DMS153 (cell line): ENCODE data around the gene PDCL2.
"Not testable (repeated sequence)": the region's sequence is repeated elsewhere in the genome, so short reads cannot be mapped to it uniquely, and the experiment has no call there.

Source experiments
- DNase-seq: peaks from one replicate; lab custom pipeline; 2025; lab: John Stamatoyannopoulos, UW

Gene PDCL2

GRCh38 chr4:55588160-55588559 lies 3.9 kb downstream of the PDCL2 start:
- DNase-seq, result no peak

DNA sequence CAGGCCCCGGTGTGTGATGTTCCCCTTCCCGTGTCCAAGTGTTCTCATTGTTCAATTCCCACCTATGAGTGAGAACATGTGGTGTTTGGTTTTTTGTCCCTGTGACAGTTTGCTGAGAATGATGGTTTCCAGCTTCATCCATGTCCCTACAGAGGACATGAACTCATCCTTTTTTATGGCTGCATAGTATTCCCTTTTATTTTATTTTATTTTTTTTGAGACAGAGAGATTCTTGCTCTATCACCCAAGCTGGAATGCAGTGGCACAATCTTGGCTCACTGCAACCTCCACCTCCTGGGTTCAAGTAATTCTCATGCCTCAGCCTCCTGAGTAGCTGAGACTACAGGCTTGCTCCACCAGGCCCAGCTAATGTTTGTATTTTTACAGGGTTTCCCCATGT lies 9.3 kb downstream of the PDCL2 start:
- DNase-seq, result not testable (repeated sequence)

- DNase-seq, result no peak
These were observed 13.6 kb downstream of the PDCL2 start for GRCh38 chr4:55578341-55579010.

GRCh38 chr4:55575513-55575912 lies 16.5 kb downstream of the PDCL2 start:
- DNase-seq, result no peak

GRCh38 chr4:55574252-55574651 lies 17.8 kb downstream of the PDCL2 start:
- DNase-seq, result no peak

DNA sequence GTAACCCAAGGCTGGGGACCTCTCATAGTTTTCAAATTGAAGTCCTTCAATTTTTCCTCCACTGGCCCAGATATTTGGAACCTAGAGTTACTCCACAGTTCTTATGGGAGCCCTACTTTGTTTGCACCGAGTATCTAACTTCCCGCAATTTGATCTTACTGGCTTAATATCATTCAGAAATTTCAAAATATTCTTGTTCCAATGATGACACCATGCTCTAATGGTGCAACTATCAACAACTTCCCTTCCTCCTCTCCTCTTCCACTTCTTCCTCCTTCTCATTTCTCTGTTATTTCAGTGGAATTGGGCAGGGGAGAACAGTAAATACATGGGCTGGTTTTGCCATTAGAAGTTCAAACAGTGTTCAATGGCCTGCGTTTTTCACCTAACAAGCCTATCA lies 20.2 kb downstream of the PDCL2 start:
- DNase-seq, result no peak

GRCh38 chr4:55568905-55569504 lies 23.0 kb downstream of the PDCL2 start:
- no peak for DNase-seq

DNA sequence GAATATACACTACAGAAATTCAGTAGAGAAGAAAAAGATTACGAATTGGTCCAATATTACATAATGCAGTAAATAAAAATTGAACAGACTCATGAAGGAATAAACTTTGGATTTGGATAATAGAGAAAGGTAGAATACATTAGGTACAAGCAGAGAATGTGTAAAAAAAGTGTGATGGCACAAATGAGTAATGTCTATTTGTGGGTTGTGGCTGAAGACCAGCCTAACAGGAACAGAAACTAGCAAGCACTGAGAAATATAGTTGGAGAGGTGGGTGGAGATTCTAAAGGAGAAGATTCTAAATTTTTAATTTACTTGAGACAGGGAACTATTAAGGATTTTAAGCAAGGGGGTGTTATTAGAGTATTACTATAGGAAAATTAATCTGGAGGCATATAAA lies 30.2 kb downstream of the PDCL2 start:
- no peak for DNase-seq

- DNase-seq, result no peak
These were observed 31.9 kb downstream of the PDCL2 start for GRCh38 chr4:55560096-55560495.

- DNase-seq, result no peak
These were observed 37.5 kb downstream of the PDCL2 start for GRCh38 chr4:55554453-55555030.

GRCh38 chr4:55553441-55554201 lies 38.4 kb downstream of the PDCL2 start:
- DNase-seq, result no peak

DNA sequence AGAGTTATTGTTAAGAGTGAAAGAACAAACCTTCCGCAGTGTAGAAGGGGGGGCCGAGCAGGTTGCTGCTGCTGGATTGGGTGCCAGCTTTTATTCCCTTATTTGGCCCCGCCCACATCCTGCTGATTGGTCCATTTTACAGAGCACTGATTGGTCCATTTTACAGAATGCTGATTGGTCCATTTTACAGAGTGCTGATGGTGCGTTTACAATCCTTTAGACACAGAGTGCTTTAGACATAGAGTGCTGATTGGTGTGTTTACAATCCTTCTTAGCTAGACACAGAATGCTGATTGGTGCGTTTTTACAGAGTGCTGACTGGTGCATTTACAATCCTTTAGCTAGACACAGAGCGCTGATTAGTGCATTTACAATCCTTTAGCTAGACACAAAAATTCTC lies 40.1 kb downstream of the PDCL2 start:
- not testable (repeated sequence) for DNase-seq

GRCh38 chr4:55549888-55550287 lies 42.2 kb downstream of the PDCL2 start:
- no peak for DNase-seq

GRCh38 chr4:55547918-55548317 lies 44.1 kb downstream of the PDCL2 start:
- DNase-seq, result no peak

- no peak for DNase-seq
These were observed 44.6 kb downstream of the PDCL2 start for GRCh38 chr4:55547466-55547770.

GRCh38 chr4:55546756-55547465 lies 45.1 kb downstream of the PDCL2 start, which contains the start of gene CLOCK:
CLOCK (minus strand) TSS chr4:55546909; CDS start chr4:55482785, 64,124 bp downstream.
- peak; percentile 80 for DNase-seq

DNA sequence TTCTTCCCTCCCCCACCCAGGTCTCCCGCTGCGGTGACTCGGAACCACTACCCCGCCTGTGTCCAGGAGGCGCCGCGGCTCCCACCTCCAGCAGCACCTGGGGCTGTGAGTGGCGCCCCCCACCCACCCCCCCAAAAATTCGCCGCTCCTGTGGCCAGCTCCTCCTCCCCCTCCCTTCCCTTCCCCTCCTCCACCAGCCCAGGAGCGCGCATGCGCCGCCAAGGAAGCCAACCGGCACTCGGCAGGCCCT lies 45.6 kb downstream of the PDCL2 start:
- DNase-seq, result no peak

DNA sequence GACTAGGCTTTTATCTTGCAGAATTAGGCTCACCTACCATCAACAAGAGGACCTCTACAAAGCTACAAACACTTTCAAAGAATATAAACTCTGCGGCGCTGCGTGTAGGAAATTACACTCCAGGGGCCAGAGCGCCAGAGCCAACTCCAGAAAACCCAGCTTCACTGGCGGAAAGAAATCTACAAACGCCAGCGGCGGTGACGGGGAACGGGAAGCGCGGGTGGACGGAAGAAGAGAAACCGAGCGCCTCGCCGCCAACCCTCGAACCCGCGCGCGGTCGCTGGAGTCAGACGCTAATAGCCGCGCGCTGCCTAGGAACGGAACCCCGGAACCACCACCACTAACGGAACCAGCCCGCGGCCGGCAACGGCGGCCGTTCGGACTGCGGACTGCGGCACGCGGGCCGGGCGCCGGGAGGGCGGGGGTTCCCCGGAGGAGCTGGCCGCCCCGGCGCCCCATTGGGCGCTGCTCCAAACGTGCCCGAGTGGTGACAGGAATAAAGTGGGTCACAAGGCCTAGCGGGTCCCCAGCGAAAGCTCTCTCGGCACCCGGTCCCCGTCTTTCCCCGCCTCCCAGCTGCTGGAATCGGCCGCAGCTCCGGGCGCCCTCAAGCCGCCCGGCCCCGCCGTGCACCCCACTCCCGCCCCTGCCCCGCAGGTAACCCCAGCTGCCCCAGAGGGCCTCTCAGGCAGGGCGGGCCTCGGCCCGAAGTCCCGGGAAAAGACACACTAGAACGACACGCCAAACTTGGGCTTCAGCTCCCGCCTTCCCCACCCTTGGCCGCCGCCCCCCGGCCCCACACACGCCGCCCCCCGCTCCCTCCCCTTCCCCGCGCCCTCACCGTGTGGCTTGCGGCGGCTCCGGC lies 46.2 kb downstream of the PDCL2 start:
- DNase-seq, result peak; percentile 31

DNA sequence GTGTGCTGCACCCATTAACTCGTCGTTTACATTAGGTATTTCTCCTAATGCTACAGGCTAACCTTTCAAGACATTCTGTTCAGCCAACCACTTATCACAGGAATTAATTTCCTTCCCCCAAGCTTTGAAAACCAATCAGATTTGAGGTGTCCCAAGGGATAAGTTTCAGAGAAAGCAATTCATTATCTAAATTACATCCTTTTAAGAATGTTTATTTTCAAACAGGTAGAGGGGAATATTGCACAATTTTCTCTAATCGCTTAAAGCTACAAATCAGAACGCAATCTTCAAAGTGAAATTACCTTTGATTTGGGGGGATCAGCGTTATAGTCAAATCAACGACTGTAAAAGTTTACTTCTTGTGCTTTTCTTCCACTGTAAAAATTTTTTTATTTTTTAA lies 46.9 kb downstream of the PDCL2 start:
- peak; percentile 4 for DNase-seq

DNA sequence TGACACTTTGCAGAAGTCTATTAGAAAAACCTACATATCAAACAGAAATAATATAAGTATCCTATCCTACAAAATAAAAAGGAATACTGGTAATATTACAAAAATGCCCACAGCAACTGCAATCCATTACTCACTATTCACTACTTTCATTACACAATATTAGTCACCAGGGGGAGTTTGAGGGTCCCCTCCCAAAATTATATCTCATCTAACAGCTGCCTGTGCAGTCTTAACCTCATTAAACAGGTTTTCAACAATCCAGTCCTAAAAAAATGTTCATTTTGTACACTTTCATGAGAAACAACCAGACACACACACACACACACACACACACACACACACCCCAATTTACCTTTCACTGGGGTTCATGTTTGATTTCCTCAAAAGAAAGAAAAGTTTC lies 48.2 kb downstream of the PDCL2 start:
- no peak for DNase-seq

DNA sequence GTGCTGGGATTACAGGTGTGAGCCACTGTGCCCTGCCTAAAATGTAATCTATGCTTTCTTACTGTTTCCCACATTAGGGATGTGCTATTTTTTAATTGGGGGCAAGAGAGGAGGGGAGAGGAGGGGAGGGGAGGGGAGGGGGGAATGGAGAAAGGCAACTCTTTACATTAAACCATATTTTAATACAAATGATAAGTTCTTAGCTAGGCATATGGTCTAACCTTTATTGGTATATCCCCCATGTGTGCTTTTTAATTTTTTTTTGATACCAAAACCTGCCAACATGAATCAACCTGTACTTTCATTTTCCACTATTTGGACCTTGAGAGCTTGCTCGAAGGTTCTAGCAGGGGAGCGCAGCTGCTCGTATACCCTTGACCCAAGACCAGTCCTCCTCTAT lies 51.8 kb downstream of the PDCL2 start:
- no peak for DNase-seq

DNA sequence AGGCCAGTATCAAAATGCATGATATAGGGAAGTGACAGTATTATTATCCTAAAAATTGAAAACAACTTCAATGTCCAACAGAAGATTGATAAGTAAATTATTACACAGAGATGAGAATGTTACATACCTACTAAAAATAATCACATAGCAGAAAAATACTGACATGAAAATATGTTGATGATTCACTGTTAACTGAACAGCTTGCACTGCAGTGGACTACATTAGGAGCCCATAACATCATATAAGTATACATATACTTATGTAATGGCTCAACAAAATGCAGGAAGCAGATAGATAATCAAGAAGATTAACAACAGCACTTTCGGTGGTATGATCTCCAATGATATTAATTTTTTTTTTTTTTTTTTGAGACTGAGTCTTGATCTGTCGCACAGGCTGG lies 52.4 kb downstream of the PDCL2 start:
- no peak for DNase-seq
